ENCODE results near the gene PTGS2.
"Not testable (repeated sequence)": the region's sequence is repeated elsewhere in the genome, so short reads cannot be mapped to it uniquely, and the experiment has no call there.

Gene PTGS2

DNA sequence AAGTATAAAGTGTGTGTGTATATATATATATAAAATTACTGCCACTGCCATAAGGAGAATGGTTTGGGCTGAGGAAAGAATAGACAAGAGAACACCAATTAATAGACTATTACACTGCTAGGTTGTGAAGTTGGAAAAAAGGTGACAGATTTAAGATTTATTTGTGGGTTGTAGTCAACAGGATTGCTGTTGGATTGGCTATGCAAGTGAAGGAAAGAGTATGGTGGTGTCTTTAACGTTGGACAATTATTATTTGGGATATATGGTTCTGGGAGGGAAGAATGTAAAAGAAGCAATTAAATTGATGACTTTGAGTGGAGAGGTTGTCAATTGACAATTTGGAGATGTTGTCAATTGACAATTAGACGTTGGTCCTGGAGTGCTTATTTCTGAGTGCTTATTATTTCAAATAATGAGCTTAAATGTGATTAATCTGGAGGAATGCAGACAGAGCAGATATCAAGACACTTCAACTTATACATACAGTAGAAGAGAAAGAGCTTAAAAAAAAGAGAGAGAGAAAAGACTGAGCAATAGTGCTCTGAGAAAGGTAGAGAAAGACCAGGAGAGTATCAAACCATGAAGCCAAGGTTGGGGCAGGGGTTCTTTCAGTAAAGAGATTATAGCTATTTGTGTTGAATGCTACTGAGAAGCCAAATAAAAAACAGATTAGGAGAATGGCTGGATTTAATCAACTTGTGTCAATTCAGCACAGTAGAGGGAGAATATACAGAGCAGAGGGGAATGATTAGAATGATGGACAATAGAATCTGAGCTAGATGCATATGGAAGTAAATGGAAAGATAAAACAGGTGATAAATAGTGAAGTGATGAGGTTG is 9.7 kb downstream of the PTGS2 start:
- TF ChIP-seq, protein P1, sequence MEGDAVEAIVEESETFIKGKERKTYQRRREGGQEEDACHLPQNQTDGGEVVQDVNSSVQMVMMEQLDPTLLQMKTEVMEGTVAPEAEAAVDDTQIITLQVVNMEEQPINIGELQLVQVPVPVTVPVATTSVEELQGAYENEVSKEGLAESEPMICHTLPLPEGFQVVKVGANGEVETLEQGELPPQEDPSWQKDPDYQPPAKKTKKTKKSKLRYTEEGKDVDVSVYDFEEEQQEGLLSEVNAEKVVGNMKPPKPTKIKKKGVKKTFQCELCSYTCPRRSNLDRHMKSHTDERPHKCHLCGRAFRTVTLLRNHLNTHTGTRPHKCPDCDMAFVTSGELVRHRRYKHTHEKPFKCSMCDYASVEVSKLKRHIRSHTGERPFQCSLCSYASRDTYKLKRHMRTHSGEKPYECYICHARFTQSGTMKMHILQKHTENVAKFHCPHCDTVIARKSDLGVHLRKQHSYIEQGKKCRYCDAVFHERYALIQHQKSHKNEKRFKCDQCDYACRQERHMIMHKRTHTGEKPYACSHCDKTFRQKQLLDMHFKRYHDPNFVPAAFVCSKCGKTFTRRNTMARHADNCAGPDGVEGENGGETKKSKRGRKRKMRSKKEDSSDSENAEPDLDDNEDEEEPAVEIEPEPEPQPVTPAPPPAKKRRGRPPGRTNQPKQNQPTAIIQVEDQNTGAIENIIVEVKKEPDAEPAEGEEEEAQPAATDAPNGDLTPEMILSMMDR (IDR thresholded peaks at IDR 0.05; ENCODE audit: low read depth, low read length) = no peak
- no peak for DNase-seq (ENCODE audit: extremely low read depth, low read depth)

DNA sequence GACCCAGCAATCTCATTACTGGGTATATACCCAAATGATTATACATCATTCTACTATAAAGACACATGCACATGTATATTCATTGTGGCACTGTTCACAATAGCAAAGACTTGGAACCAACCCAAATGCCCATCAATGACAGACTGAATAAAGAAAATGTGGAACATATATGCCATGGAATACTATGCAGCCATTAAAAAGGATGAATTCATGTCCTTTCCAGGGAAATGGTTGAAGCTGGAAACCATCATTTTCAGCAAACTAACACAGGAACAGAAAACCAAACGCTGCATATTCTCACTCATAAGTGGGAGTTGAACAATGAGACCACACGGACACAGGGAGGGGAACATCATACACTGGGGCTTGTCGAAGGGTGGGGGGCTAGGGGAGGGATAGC is 10.4 kb downstream of the PTGS2 start:
- not testable (repeated sequence) for DNase-seq (ENCODE audit: extremely low read depth, low read depth)

DNA sequence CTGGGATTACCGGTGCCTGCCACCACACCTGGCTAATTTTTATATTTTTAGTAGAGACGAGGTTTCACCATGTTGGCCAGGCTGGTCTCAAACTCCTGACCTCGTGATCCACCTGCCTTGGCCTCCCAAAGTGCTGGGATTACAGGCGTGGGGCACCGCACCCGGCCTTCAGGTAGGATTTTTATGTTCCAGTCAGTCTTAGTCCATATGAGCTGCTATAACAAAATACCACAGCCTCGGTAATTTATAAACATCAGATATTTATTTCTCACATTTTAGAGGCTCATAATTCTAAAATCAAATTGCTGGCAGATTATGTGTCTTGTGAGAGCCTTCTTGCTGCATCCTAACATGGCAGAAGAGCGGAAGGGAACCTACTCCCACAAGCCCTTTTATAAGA is 16.0 kb downstream of the PTGS2 start:
- DNase-seq (ENCODE audit: extremely low read depth, low read depth) = not testable (repeated sequence)

DNA sequence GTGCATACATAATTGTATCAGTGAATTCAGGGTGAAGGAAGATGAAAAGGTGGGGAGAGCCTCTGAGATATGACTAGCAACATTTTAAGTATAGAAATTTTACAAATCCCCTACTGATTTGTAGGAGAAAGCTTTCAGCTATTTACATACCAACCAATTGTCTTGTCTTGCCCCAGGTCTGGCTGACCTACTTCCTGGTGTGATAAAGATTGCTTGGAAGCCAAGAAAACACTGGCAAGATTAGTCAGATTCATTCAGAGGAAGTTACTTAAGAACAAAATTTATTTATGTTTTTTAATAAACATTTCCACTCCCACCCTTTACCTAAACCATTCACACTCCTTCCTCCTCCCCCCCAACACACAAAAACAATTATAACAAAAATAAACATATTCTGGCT is 17.5 kb downstream of the PTGS2 start:
- TF ChIP-seq, protein P1 (IDR thresholded peaks at IDR 0.05; ENCODE audit: low read depth, low read length) = no peak
- no peak for DNase-seq (ENCODE audit: extremely low read depth, low read depth)

DNA sequence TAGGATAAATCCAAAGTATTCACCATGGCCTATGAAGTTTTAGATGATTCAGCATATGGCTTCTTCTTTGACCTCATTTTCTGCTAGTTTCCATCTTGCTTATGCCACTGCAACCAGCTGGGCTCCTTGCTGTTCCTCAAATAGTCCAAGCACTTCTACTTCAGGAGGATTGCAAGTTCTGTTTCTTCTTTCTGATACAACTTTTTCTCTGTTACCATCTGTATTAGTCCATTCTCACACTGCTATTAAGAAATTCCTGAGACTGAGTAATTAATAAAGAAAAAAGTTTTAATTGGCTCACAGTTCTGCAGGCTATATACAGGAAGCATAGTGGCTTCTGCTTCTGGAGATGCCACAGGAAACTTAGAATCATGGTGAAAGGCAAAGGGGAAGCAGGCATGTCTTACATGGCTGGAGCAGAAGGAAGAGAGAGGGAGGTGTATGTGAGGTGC is 20.3 kb downstream of the PTGS2 start:
- no peak for DNase-seq (ENCODE audit: extremely low read depth, low read depth)
- TF ChIP-seq, protein P1 (IDR thresholded peaks at IDR 0.05; ENCODE audit: low read depth, low read length) = no peak

DNA sequence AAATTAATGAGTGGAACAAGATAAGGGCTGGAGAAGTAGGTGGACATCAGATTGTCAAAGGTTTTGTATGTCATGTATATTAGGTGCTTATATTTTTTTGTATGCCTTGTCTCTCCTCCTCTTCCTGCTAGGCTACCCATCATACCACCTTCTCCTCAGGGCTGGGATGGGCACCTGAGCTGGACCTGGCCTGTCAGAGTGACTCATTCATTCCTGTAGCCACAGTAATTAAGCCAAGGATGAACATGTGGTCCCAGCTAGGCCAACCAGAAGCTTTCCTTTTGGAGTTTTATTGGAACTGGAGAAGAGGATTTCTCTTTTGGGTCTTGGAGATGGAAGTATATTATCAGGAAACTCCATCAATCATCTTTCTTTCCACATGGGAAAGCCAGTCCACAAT is 21.2 kb downstream of the PTGS2 start:
- TF ChIP-seq, protein P1 (IDR thresholded peaks at IDR 0.05; ENCODE audit: low read depth, low read length) = no peak
- DNase-seq (ENCODE audit: extremely low read depth, low read depth) = no peak

DNA sequence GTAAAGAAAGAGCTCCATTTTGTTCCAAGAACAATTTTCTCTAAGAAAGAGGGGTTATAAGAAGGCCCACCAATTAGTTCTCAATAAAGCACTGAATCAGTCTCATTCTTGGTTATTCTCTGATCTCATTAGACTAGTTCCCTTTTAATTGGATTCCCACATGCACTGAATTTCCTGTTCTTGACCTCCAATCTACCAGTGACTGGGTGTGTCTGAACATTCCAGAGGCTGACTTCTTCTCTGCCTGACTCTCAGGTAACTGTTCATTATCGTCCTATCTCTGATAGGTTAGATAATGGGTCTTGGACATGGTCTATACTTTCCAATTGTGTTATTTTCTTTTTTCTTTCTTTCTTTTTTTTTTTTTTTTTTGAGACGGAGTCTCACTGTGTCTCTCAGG is 22.7 kb downstream of the PTGS2 start:
- no peak for DNase-seq (ENCODE audit: extremely low read depth, low read depth)
- TF ChIP-seq, protein P1 (IDR thresholded peaks at IDR 0.05; ENCODE audit: low read depth, low read length) = no peak

DNA sequence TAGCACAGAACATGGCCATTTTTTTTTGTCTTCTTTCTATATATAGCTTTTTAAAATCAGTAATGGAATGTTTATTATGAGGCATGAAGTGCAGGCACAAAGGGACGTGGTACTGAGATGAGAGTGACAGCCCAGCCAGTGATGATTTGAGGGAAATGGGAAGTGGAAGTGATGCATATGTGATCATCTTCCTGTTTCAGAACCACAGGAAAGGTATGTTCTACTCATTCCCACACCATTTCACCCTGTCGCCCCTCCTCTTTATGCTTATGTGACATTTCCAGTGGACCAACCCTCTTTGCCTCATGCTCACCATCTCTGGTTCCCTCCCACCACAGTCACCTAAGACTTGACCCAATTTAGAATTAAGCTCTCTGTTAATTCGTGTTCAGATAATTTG is 24.3 kb downstream of the PTGS2 start:
- no peak for DNase-seq (ENCODE audit: extremely low read depth, low read depth)
- TF ChIP-seq, protein P1 (IDR thresholded peaks at IDR 0.05; ENCODE audit: low read depth, low read length) = no peak
